Tibial nerve (tissue), 4 donors: ENCODE data around the gene NPFFR1. TPM values are rescaled to one million over a fixed set of nuclear protein-coding genes. Genes with fewer than 3 reads are reported as not detected.

Experiments used
- DNase-seq, 2 donors: peaks; one replicate each; pipeline ENCODE4 v3.0.0-alpha.2; 2019; ENCODE audit warnings: low spot score in 2 of 2
- H3K27ac ChIP-seq, 4 donors: fragments of 200-600 bp; sonication (generic) in 3 of 4; one replicate each; pipeline ENCODE4 v1.5.1; 2017 to 2019; ENCODE audit warnings: mild to moderate bottlenecking in 1 of 4
- H3K27me3 ChIP-seq, 2 donors: fragments of 200-600 bp; sonication (generic) in 1 of 2; one replicate each; pipeline versions ENCODE4 v1.5.1 to v1.6.0; 2017 to 2019
- H3K36me3 ChIP-seq, 3 donors: fragments of 200-600 bp; sonication (generic); one replicate each; pipeline ENCODE4 v1.5.1; 2018 to 2019
- H3K4me1 ChIP-seq, 4 donors: fragments of 200-600 bp; sonication (generic) in 3 of 4; one replicate each; pipeline ENCODE4 v1.5.1; 2017 to 2019
- H3K4me3 ChIP-seq, 4 donors: fragments of 200-600 bp; sonication (generic) in 3 of 4; one replicate each; pipeline ENCODE4 v1.5.1; 2017 to 2019; ENCODE audit warnings: mild to moderate bottlenecking in 1 of 4, moderate library complexity in 1 of 4
- H3K9me3 ChIP-seq, 4 donors: fragments of 200-600 bp; sonication (generic) in 3 of 4; one replicate each; pipeline ENCODE4 v1.5.1; 2017 to 2019
- EP300 ChIP-seq, 2 donors: sonication (generic); formaldehyde crosslinking; IDR thresholded peaks; one replicate each; pipeline ENCODE4 v1.6.1; 2017; ENCODE audit warnings: antibody characterized with exemption in 2 of 2, mild to moderate bottlenecking in 1 of 2
- POLR2A ChIP-seq, 2 donors: fragments of 450-650 bp; IDR thresholded peaks; one replicate each; pipeline ENCODE4 v1.6.1; 2017; ENCODE audit warnings: antibody characterized with exemption in 2 of 2, mild to moderate bottlenecking in 2 of 2, moderate library complexity in 2 of 2
- WGBS, 2 donors: methylation state at CpG; one replicate each; pipeline ENCODE4 v1.1.5; 2018; 5-methylcytosine and 5-hydroxymethylcytosine counted together
- total RNA-seq, 4 donors: library from RNA; depleted of rRNA; stranded (reverse); fragments of >200 nt; gene quantifications; one replicate each; pipeline ENCODE4 v1.1.0, GENCODE V29; 2016
- TF ChIP-seq, protein P1 (sequence below), 5 experiments: fragments of 200-600 bp in 3 of 5; fragments of 450-650 bp in 2 of 5; sonication (generic) in 3 of 5; IDR thresholded peaks; one replicate each; pipeline ENCODE4 v1.5.1; 2016 to 2019; ENCODE audit warnings: antibody characterized with exemption in 5 of 5, mild to moderate bottlenecking in 3 of 5, moderate library complexity in 2 of 5

The NPFFR1 gene
- total RNA-seq, result 1 to 10 TPM; 1.8 to 5.7 (median 4.4) TPM

DNA sequence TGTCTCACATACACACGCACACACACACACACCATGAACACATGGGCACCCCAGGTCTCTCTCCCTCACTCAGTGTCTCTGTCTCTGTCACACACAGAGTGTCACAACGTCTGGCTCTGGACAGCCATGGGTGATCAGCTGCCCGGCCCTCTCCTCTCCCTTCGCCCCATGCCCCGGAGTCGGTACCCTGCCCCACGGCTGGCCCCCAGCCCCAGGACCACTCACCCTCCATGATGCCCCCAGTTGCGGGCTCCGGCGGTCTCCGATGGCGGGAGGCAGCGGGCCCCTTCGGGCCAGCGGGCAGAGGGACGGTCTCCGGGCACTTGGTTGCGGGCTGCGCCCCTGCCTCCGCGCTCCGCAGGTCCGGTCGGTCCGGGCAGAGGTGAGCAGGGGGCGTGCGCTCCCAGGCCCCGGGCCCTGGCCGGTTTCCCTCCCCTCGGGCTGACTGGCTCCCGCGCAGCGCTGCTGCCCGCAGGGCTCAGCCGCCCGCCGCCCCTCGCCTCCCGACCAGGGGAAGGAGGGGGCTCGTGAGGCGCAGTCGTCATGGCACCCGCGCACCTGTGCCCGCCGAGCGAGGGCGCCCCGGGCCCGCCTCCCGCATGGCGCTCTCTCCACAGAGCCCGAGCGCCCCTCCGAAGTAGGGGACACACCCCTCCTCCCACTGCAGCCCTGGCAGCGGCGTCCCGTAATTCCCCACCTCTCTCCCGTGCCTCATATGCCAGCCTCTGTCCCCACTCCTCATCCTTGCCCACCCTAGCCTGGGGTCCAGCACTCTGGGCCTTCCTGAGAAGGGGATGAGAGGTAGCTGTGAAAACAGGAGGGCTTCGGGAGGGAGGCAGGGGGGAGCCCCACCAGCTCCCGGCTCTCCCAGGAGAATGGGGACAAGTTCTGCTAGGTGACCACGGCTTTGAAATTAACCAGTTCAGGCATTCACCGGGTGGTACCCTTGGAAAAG, at the start of gene NPFFR1:
Gene NPFFR1 (minus strand): TSS at position 560 of the 955 bp plus-strand sequence. CDS start 328 bp downstream, at position 232.
- peak within 1 kb of the TSS in 3 of 4 donors; percentile 20 to 48 (median 21) for H3K4me3 ChIP-seq
- DNase-seq, result no peak
- H3K27ac ChIP-seq, result peak within 1 kb of the TSS in 3 of 4 donors; percentile 55 to 81 (median 68)
- TF ChIP-seq POLR2A (IDR thresholded peaks at IDR 0.05), result no peak
- TF ChIP-seq, protein P1, sequence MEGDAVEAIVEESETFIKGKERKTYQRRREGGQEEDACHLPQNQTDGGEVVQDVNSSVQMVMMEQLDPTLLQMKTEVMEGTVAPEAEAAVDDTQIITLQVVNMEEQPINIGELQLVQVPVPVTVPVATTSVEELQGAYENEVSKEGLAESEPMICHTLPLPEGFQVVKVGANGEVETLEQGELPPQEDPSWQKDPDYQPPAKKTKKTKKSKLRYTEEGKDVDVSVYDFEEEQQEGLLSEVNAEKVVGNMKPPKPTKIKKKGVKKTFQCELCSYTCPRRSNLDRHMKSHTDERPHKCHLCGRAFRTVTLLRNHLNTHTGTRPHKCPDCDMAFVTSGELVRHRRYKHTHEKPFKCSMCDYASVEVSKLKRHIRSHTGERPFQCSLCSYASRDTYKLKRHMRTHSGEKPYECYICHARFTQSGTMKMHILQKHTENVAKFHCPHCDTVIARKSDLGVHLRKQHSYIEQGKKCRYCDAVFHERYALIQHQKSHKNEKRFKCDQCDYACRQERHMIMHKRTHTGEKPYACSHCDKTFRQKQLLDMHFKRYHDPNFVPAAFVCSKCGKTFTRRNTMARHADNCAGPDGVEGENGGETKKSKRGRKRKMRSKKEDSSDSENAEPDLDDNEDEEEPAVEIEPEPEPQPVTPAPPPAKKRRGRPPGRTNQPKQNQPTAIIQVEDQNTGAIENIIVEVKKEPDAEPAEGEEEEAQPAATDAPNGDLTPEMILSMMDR (IDR thresholded peaks at IDR 0.05), result peak in 1 of 5 experiments; percentile 14
- no peaks in the 10 kb centered on the region for H3K36me3 ChIP-seq
- WGBS, 2 donors, result 18 to 23% methylated on average over 25 to 36 of the region's 63 CpGs
- H3K4me1 ChIP-seq, result peaks cover 0 to 9% (median 6%) of the 10 kb centered on the region in 4 donors
- H3K9me3 ChIP-seq, result no peaks in the 10 kb centered on the region
- peaks cover 0 to 58% of the 10 kb centered on the region in 2 donors for H3K27me3 ChIP-seq

GRCh38 chr10:70333268-70333667, 49.5 kb upstream of the NPFFR1 start:
- 100% methylated on average over 2 of the region's 2 CpGs for WGBS, 2 donors
- DNase-seq, result no peak
- H3K36me3 ChIP-seq, result no peaks in the 10 kb centered on the region
- H3K27ac ChIP-seq, result no peak overlapping the region
- no peak overlapping the region for H3K4me3 ChIP-seq
- TF ChIP-seq POLR2A (IDR thresholded peaks at IDR 0.05) (no peak), EP300 (IDR thresholded peaks at IDR 0.05) (no peak)
- TF ChIP-seq, protein P1 (IDR thresholded peaks at IDR 0.05), result no peak
- H3K4me1 ChIP-seq, result peaks cover 0 to 27% (median 21%) of the 10 kb centered on the region in 4 donors
- H3K27me3 ChIP-seq, result no peaks in the 10 kb centered on the region
- H3K9me3 ChIP-seq, result peaks cover 0 to 2% (median 0%) of the 10 kb centered on the region in 4 donors

GRCh38 chr10:70331486-70332268, 47.9 kb upstream of the NPFFR1 start:
- Histone ChIP-seq H3K27ac (peak overlapping the region in 1 of 4 donors; percentile 29), H3K4me1 (peaks cover 0 to 27% (median 21%) of the 10 kb centered on the region in 4 donors), H3K4me3 (no peak overlapping the region), H3K36me3 (no peaks in the 10 kb centered on the region), H3K9me3 (peaks cover 0 to 2% (median 0%) of the 10 kb centered on the region in 4 donors), H3K27me3 (no peaks in the 10 kb centered on the region)
- 30 to 37% methylated on average over 10 of the region's 10 CpGs for WGBS, 2 donors
- DNase-seq, result peak in 1 of 2 donors; percentile 67
- TF ChIP-seq, protein P1 (IDR thresholded peaks at IDR 0.05), result peak; percentile 2 to 41 (median 27)
- TF ChIP-seq EP300 (IDR thresholded peaks at IDR 0.05) (peak in 1 of 2 donors; percentile 26), POLR2A (IDR thresholded peaks at IDR 0.05) (no peak)

- no peaks in the 10 kb centered on the region for H3K36me3 ChIP-seq
- peaks cover 0 to 2% (median 0%) of the 10 kb centered on the region in 4 donors for H3K9me3 ChIP-seq
- no peak for TF ChIP-seq EP300 (IDR thresholded peaks at IDR 0.05)
- no peak for TF ChIP-seq POLR2A (IDR thresholded peaks at IDR 0.05)
- TF ChIP-seq, protein P1 (IDR thresholded peaks at IDR 0.05), result no peak
- WGBS, 2 donors, result 51 to 65% methylated on average over 2 of the region's 2 CpGs
- H3K27me3 ChIP-seq, result no peaks in the 10 kb centered on the region
- H3K4me1 ChIP-seq, result peaks cover 0 to 27% (median 21%) of the 10 kb centered on the region in 4 donors
- peak overlapping the region in 1 of 4 donors; percentile 29 for H3K27ac ChIP-seq
- DNase-seq, result no peak
- no peak overlapping the region for H3K4me3 ChIP-seq
Measured at GRCh38 chr10:70331160-70331485, 47.3 kb upstream of the NPFFR1 start.
